Measurements from ENCODE around the gene ABLIM2. TPM values are rescaled to one million over a fixed set of nuclear protein-coding genes. Genes with fewer than 3 reads are reported as not detected.

Gene ABLIM2
- total RNA-seq, 5 donors from 2014 or later (not counting 1 experiment from before 2014, with no cell fraction given) = 2.6 to 7.0 (median 5.5) TPM

DNA sequence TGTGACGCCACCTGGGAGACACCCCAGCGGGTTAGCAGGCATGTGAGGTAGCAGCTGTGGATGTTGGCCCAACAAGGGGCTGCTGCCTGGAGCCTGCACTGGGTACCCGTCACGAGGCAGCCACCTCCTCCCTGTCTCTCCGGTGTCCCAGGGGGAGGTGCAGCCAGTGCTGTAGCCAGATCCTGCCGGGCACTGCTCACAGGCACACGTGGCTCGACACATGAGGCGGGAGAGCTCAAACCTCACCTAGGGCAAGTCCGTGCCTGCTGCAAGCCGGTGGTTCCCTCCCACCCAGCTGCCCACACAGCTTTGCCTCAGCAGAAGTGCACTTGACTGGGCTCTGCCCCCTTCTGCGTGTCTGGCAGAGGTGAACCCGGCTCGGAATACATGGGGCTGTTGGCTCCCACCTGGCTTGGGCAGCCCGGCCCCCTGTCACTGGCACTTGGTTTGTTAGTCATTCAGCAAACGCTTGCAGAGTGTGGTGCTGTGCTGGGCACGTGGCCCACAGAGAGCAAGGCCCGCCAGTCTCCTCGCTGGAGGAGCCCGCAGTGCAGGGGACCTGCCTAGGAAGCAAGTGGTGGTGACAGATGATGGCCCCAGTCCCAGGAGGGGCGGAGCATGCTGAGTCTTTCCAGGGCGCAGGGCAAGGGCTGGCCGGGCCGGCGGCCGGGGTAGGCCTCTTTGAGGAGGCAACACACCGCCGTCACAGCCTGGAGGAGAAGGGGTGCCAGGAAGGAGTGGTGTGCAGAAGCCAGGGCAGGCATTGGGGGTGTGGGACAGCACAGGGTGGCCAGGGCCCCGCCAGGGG, 30.3 kb upstream of the ABLIM2 start:
- 75% methylated on average over 21 of the region's 29 CpGs for WGBS (ENCODE audit: insufficient coverage)
- no peak overlapping the region for H3K27ac Mint-ChIP-seq
- CTCF ChIA-PET = no interaction called here

GRCh38 chr4:8188085-8188484, 29.5 kb upstream of the ABLIM2 start:
- Mint-ChIP-seq H3K27me3 (no peaks in the 10 kb centered on the region), H3K4me3 (no peak overlapping the region), H3K9me3 (no peaks in the 10 kb centered on the region), H3K4me1 (peaks cover 0 to 9% (median 5%) of the 10 kb centered on the region in 3 donors), H3K27ac (no peak overlapping the region), H3K36me3 (no peaks in the 10 kb centered on the region)
- Histone ChIP-seq H3K4me3 (ENCODE audit: control insufficient read depth in 1 of 2, extremely low read depth in 1 of 2, low read length in 1 of 2) (no peak overlapping the region), H3K4me1 (ENCODE audit: control insufficient read depth in 1 of 2, extremely low read depth in 1 of 2, insufficient read depth in 2 of 2, low read length in 2 of 2) (peaks cover 0 to 4% of the 10 kb centered on the region in 2 experiments), H3K9me3 (no peaks in the 10 kb centered on the region), H3K27me3 (replicated peaks in 1 of 2; ENCODE audit: control insufficient read depth in 2 of 2, extremely low read depth in 1 of 2, insufficient read depth in 2 of 2, low read length in 1 of 2) (peaks cover 0 to 16% of the 10 kb centered on the region in 2 experiments), H3K36me3 (ENCODE audit: control insufficient read depth in 2 of 2, extremely low read depth in 1 of 2, insufficient read depth in 1 of 2, low read length in 1 of 2) (no peaks in the 10 kb centered on the region), H3K27ac (ENCODE audit: low read length) (no peak overlapping the region)
- ATAC-seq (replicated peaks in 1 of 4) = no peak
- WGBS (ENCODE audit: insufficient coverage) = 92% methylated on average over 10 of the region's 12 CpGs
- no peak for DNase-seq
- ChIA-PET POLR2A (no interaction called here), CTCF (no interaction called here)

More for the DNA sequence above, 30.3 kb upstream of the ABLIM2 start:
- POLR2A ChIA-PET = no interaction called here
- H3K9me3 Mint-ChIP-seq = no peaks in the 10 kb centered on the region
- Histone ChIP-seq H3K27me3 (replicated peaks in 1 of 2; ENCODE audit: control insufficient read depth in 2 of 2, extremely low read depth in 1 of 2, insufficient read depth in 2 of 2, low read length in 1 of 2) (peaks cover 0 to 20% of the 10 kb centered on the region in 2 experiments), H3K27ac (ENCODE audit: low read length) (no peak overlapping the region), H3K4me3 (ENCODE audit: control insufficient read depth in 1 of 2, extremely low read depth in 1 of 2, low read length in 1 of 2) (no peak overlapping the region), H3K36me3 (ENCODE audit: control insufficient read depth in 2 of 2, extremely low read depth in 1 of 2, insufficient read depth in 1 of 2, low read length in 1 of 2) (no peaks in the 10 kb centered on the region), H3K4me1 (ENCODE audit: control insufficient read depth in 1 of 2, extremely low read depth in 1 of 2, insufficient read depth in 2 of 2, low read length in 2 of 2) (peaks cover 0 to 4% of the 10 kb centered on the region in 2 experiments), H3K9me3 (no peaks in the 10 kb centered on the region)
- DNase-seq (no peak), ATAC-seq (replicated peaks in 1 of 4) (no peak)
- H3K27me3 Mint-ChIP-seq = no peaks in the 10 kb centered on the region
- peaks cover 0 to 12% (median 6%) of the 10 kb centered on the region in 3 donors for H3K4me1 Mint-ChIP-seq
- H3K4me3 Mint-ChIP-seq = no peak overlapping the region
- no peaks in the 10 kb centered on the region for H3K36me3 Mint-ChIP-seq

DNA sequence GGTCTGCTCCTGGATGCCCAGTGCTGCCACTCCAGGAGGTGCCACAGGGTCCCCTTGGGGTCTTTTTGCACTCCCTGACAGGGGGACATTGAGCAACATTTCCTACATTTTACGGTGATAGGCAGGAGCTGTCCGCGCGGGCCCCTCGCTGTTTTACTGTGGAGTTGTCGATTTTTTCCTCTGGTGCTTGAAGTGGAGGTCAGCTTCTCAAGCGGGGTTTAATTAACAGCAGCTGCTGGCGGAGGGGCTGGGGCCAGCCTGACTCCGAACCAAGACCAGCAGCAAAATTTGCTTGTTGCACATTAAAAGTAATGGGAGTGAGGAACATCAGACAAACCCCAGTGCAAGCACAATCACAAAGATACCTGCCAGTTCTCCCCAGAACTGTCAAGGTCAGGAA, 27.3 kb upstream of the ABLIM2 start:
- DNase-seq (no peak), ATAC-seq (replicated peaks in 1 of 4) (no peak)
- no peaks in the 10 kb centered on the region for H3K4me1 Mint-ChIP-seq
- Histone ChIP-seq H3K4me3 (ENCODE audit: control insufficient read depth in 1 of 2, extremely low read depth in 1 of 2, low read length in 1 of 2) (no peak overlapping the region), H3K27me3 (replicated peaks in 1 of 2; ENCODE audit: control insufficient read depth in 2 of 2, extremely low read depth in 1 of 2, insufficient read depth in 2 of 2, low read length in 1 of 2) (peaks cover 0 to 12% of the 10 kb centered on the region in 2 experiments), H3K4me1 (ENCODE audit: control insufficient read depth in 1 of 2, extremely low read depth in 1 of 2, insufficient read depth in 2 of 2, low read length in 2 of 2) (no peaks in the 10 kb centered on the region), H3K9me3 (no peaks in the 10 kb centered on the region), H3K27ac (ENCODE audit: low read length) (no peak overlapping the region), H3K36me3 (ENCODE audit: control insufficient read depth in 2 of 2, extremely low read depth in 1 of 2, insufficient read depth in 1 of 2, low read length in 1 of 2) (no peaks in the 10 kb centered on the region)
- H3K4me3 Mint-ChIP-seq = no peak overlapping the region
- no peaks in the 10 kb centered on the region for H3K27me3 Mint-ChIP-seq
- WGBS (ENCODE audit: insufficient coverage) = 95% methylated on average over 6 of the region's 9 CpGs
- ChIA-PET POLR2A (no interaction called here), CTCF (no interaction called here)
- no peak overlapping the region for H3K27ac Mint-ChIP-seq
- H3K9me3 Mint-ChIP-seq = no peaks in the 10 kb centered on the region
- no peaks in the 10 kb centered on the region for H3K36me3 Mint-ChIP-seq

- CTCF ChIA-PET = no interaction called here
- Mint-ChIP-seq H3K27ac (no peak overlapping the region), H3K4me1 (no peaks in the 10 kb centered on the region), H3K36me3 (no peaks in the 10 kb centered on the region), H3K9me3 (no peaks in the 10 kb centered on the region), H3K27me3 (no peaks in the 10 kb centered on the region), H3K4me3 (no peak overlapping the region)
- POLR2A ChIA-PET = no interaction called here
- DNase-seq = no peak
- H3K27me3 ChIP-seq (replicated peaks in 1 of 2; ENCODE audit: control insufficient read depth in 2 of 2, extremely low read depth in 1 of 2, insufficient read depth in 2 of 2, low read length in 1 of 2) = peaks cover 0 to 12% of the 10 kb centered on the region in 2 experiments
- no peak for ATAC-seq (replicated peaks in 1 of 4)
- H3K27ac ChIP-seq (ENCODE audit: low read length) = no peak overlapping the region
- H3K9me3 ChIP-seq = no peaks in the 10 kb centered on the region
- no peaks in the 10 kb centered on the region for H3K36me3 ChIP-seq (ENCODE audit: control insufficient read depth in 2 of 2, extremely low read depth in 1 of 2, insufficient read depth in 1 of 2, low read length in 1 of 2)
- no peak overlapping the region for H3K4me3 ChIP-seq (ENCODE audit: control insufficient read depth in 1 of 2, extremely low read depth in 1 of 2, low read length in 1 of 2)
- no peaks in the 10 kb centered on the region for H3K4me1 ChIP-seq (ENCODE audit: control insufficient read depth in 1 of 2, extremely low read depth in 1 of 2, insufficient read depth in 2 of 2, low read length in 2 of 2)
- 67% methylated on average over 4 of the region's 9 CpGs for WGBS (ENCODE audit: insufficient coverage)
These were observed 26.7 kb upstream of the ABLIM2 start for GRCh38 chr4:8185295-8185694.

DNA sequence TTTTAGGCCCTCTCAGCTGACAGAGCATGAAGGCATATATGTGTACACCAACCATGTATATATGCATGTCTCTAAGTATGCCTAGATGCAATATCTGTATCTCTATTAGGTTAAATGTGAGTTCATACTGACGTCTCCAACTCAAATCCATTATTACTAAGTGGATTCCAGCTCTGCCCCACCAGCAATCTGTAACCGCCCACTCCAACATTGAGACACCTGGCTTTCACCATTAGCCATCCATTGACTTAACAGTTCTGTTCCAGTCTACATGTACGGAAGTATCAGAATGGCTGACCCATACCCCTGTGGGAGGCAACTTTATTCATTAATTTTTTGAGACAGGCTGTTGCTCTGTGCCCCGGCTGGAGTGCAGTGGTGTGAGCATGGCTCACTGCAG, 25.4 kb upstream of the ABLIM2 start:
- no peak overlapping the region for H3K4me3 ChIP-seq (ENCODE audit: control insufficient read depth in 1 of 2, extremely low read depth in 1 of 2, low read length in 1 of 2)
- Mint-ChIP-seq H3K4me3 (no peak overlapping the region), H3K36me3 (no peaks in the 10 kb centered on the region), H3K27me3 (no peaks in the 10 kb centered on the region), H3K4me1 (no peaks in the 10 kb centered on the region), H3K9me3 (no peaks in the 10 kb centered on the region), H3K27ac (no peak overlapping the region)
- ATAC-seq (replicated peaks in 1 of 4) (no peak), DNase-seq (no peak)
- H3K27ac ChIP-seq (ENCODE audit: low read length) = no peak overlapping the region
- no peaks in the 10 kb centered on the region for H3K4me1 ChIP-seq (ENCODE audit: control insufficient read depth in 1 of 2, extremely low read depth in 1 of 2, insufficient read depth in 2 of 2, low read length in 2 of 2)
- H3K27me3 ChIP-seq (replicated peaks in 1 of 2; ENCODE audit: control insufficient read depth in 2 of 2, extremely low read depth in 1 of 2, insufficient read depth in 2 of 2, low read length in 1 of 2) = peaks cover 0 to 12% of the 10 kb centered on the region in 2 experiments
- WGBS (ENCODE audit: insufficient coverage) = 94% methylated on average over 2 of the region's 4 CpGs
- no peaks in the 10 kb centered on the region for H3K36me3 ChIP-seq (ENCODE audit: control insufficient read depth in 2 of 2, extremely low read depth in 1 of 2, insufficient read depth in 1 of 2, low read length in 1 of 2)
- ChIA-PET POLR2A (no interaction called here), CTCF (no interaction called here)
- no peaks in the 10 kb centered on the region for H3K9me3 ChIP-seq

DNA sequence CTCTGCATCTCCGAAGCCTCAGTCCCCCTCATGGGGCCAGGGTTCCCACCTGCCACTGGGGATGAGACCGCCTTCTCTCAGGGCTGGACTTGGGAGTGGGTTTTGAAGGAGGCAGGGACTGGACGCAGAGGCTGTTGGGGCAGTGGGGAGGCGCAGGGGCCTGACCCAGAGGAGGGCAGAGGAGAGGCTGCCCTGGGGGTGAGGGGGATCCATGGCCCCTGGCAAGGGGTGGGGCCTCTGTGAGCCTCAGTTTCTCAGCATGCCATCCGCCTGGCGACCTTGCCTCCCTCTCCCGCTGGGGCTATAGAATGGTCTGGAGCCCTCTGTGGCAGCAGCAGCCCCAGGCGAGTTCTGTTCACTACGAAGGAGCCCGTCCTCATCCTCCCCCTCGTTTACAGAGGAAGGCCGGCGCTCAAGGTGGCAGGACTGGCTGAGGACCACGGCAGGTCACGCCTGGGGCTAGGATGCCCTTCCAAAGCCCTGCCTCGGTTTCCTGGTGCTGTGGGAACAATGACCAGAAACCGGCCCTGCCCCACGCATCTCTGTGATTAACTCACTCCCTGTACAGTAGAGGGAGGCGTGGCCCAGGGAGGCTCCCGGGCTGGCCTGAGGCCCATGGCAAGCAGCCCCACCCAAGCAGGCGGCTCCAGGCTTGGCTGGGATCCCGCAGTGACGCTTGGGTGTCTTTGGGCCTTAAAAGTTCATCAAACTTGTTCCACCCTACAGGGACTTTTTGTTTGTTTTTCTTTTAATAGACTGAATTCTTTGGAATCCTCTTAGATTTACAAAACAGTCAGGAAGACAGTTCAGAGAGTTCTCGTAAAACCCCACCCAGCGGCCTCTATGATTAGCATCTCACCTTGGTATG, 24.5 kb upstream of the ABLIM2 start:
- 90% methylated on average over 14 of the region's 25 CpGs for WGBS (ENCODE audit: insufficient coverage)
- H3K9me3 Mint-ChIP-seq = no peaks in the 10 kb centered on the region

More for the DNA sequence above, 24.5 kb upstream of the ABLIM2 start:
- DNase-seq (no peak), ATAC-seq (replicated peaks in 1 of 4) (no peak)
- H3K4me3 Mint-ChIP-seq = no peak overlapping the region
- Histone ChIP-seq H3K27me3 (replicated peaks in 1 of 2; ENCODE audit: control insufficient read depth in 2 of 2, extremely low read depth in 1 of 2, insufficient read depth in 2 of 2, low read length in 1 of 2) (peaks cover 0 to 8% of the 10 kb centered on the region in 2 experiments), H3K4me3 (ENCODE audit: control insufficient read depth in 1 of 2, extremely low read depth in 1 of 2, low read length in 1 of 2) (no peak overlapping the region), H3K4me1 (ENCODE audit: control insufficient read depth in 1 of 2, extremely low read depth in 1 of 2, insufficient read depth in 2 of 2, low read length in 2 of 2) (no peaks in the 10 kb centered on the region), H3K27ac (ENCODE audit: low read length) (no peak overlapping the region), H3K36me3 (ENCODE audit: control insufficient read depth in 2 of 2, extremely low read depth in 1 of 2, insufficient read depth in 1 of 2, low read length in 1 of 2) (no peaks in the 10 kb centered on the region), H3K9me3 (no peaks in the 10 kb centered on the region)
- ChIA-PET CTCF (no interaction called here), POLR2A (no interaction called here)
- no peak overlapping the region for H3K27ac Mint-ChIP-seq
- no peaks in the 10 kb centered on the region for H3K27me3 Mint-ChIP-seq
- no peaks in the 10 kb centered on the region for H3K4me1 Mint-ChIP-seq
- no peaks in the 10 kb centered on the region for H3K36me3 Mint-ChIP-seq
